ENCODE results near the gene GFRA1. TPM values are rescaled to one million over a fixed set of nuclear protein-coding genes. Genes with fewer than 3 reads are reported as not detected.

The GFRA1 gene
- total RNA-seq, 2 experiments from 2014 or later, result not detected

- DNase-seq (no peak), ATAC-seq (no peak)
- H3K27ac Mint-ChIP-seq, result no peak overlapping the region
- peaks cover 4% of the 10 kb centered on the region for H3K27me3 Mint-ChIP-seq
- no peaks in the 10 kb centered on the region for H3K4me1 Mint-ChIP-seq (ENCODE audit: low read depth)
- TF ChIP-seq, protein P1, sequence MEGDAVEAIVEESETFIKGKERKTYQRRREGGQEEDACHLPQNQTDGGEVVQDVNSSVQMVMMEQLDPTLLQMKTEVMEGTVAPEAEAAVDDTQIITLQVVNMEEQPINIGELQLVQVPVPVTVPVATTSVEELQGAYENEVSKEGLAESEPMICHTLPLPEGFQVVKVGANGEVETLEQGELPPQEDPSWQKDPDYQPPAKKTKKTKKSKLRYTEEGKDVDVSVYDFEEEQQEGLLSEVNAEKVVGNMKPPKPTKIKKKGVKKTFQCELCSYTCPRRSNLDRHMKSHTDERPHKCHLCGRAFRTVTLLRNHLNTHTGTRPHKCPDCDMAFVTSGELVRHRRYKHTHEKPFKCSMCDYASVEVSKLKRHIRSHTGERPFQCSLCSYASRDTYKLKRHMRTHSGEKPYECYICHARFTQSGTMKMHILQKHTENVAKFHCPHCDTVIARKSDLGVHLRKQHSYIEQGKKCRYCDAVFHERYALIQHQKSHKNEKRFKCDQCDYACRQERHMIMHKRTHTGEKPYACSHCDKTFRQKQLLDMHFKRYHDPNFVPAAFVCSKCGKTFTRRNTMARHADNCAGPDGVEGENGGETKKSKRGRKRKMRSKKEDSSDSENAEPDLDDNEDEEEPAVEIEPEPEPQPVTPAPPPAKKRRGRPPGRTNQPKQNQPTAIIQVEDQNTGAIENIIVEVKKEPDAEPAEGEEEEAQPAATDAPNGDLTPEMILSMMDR (IDR thresholded peaks at IDR 0.05), result no peak
- ChIA-PET POLR2A (no interaction called here), CTCF (no interaction called here)
- no peak overlapping the region for H3K4me3 Mint-ChIP-seq
- no peaks in the 10 kb centered on the region for H3K9me3 Mint-ChIP-seq
- intact Hi-C loops (cut with micrococcal nuclease), result no loop called here
- H3K36me3 Mint-ChIP-seq (ENCODE audit: low read depth), result no peaks in the 10 kb centered on the region
These were observed 184.0 kb downstream of the GFRA1 start for GRCh38 chr10:116088985-116089384.

GRCh38 chr10:116085323-116085722 lies 187.7 kb downstream of the GFRA1 start:
- no peak overlapping the region for H3K4me3 Mint-ChIP-seq
- H3K4me1 Mint-ChIP-seq (ENCODE audit: low read depth), result no peaks in the 10 kb centered on the region
- H3K36me3 Mint-ChIP-seq (ENCODE audit: low read depth), result no peaks in the 10 kb centered on the region
- TF ChIP-seq, protein P1 (IDR thresholded peaks at IDR 0.05), result no peak
- intact Hi-C loops (cut with micrococcal nuclease), result no loop called here
- no peak overlapping the region for H3K27ac Mint-ChIP-seq
- H3K9me3 Mint-ChIP-seq, result no peaks in the 10 kb centered on the region
- no peak for DNase-seq
- peaks cover 4% of the 10 kb centered on the region for H3K27me3 Mint-ChIP-seq
- ATAC-seq, result no peak
- POLR2A ChIA-PET, result no interaction called here
- CTCF ChIA-PET, result interaction anchor here (0.6 kb wide), 1 partner anchor 407 kb away, joined by 3 read pairs; no protein-coding TSS in a partner anchor

- Mint-ChIP-seq H3K27ac (no peak overlapping the region), H3K27me3 (peaks cover 2% of the 10 kb centered on the region), H3K4me1 (ENCODE audit: low read depth) (no peaks in the 10 kb centered on the region), H3K4me3 (no peak overlapping the region), H3K9me3 (peaks cover 2% of the 10 kb centered on the region), H3K36me3 (ENCODE audit: low read depth) (no peaks in the 10 kb centered on the region)
- DNase-seq (no peak), ATAC-seq (no peak)
- TF ChIP-seq, protein P1 (IDR thresholded peaks at IDR 0.05), result no peak
- POLR2A ChIA-PET, result no interaction called here
- CTCF ChIA-PET, result no interaction called here
- intact Hi-C loops (cut with micrococcal nuclease), result no loop called here
These were observed 188.8 kb downstream of the GFRA1 start for GRCh38 chr10:116084161-116084560.

- intact Hi-C loops (cut with micrococcal nuclease), result no loop called here
- CTCF ChIA-PET, result no interaction called here
- Mint-ChIP-seq H3K36me3 (ENCODE audit: low read depth) (no peaks in the 10 kb centered on the region), H3K4me1 (ENCODE audit: low read depth) (no peaks in the 10 kb centered on the region), H3K4me3 (no peak overlapping the region), H3K27ac (no peak overlapping the region), H3K27me3 (no peaks in the 10 kb centered on the region), H3K9me3 (peaks cover 2% of the 10 kb centered on the region)
- ATAC-seq (no peak), DNase-seq (no peak)
- POLR2A ChIA-PET, result no interaction called here
- TF ChIP-seq, protein P1 (IDR thresholded peaks at IDR 0.05), result no peak
These were observed 189.7 kb downstream of the GFRA1 start for GRCh38 chr10:116083226-116083762.

- no peaks in the 10 kb centered on the region for H3K4me1 Mint-ChIP-seq (ENCODE audit: low read depth)
- ATAC-seq (no peak), DNase-seq (no peak)
- H3K36me3 Mint-ChIP-seq (ENCODE audit: low read depth), result no peaks in the 10 kb centered on the region
- TF ChIP-seq, protein P1 (IDR thresholded peaks at IDR 0.05), result no peak
- no peak overlapping the region for H3K4me3 Mint-ChIP-seq
- intact Hi-C loops (cut with micrococcal nuclease), result no loop called here
- peaks cover 2% of the 10 kb centered on the region for H3K9me3 Mint-ChIP-seq
- ChIA-PET CTCF (no interaction called here), POLR2A (no interaction called here)
- H3K27ac Mint-ChIP-seq, result no peak overlapping the region
- no peaks in the 10 kb centered on the region for H3K27me3 Mint-ChIP-seq
These were observed 190.2 kb downstream of the GFRA1 start for GRCh38 chr10:116082762-116083161.
